ENCODE measurements around the gene ATG3.
"Not testable (repeated sequence)": the region's sequence is repeated elsewhere in the genome, so short reads cannot be mapped to it uniquely, and the experiment has no call there.

The ATG3 gene

GRCh38 chr3:112546216-112546759, 15.5 kb downstream of the ATG3 start:
- H3K27ac Mint-ChIP-seq: no peak overlapping the region
- H3K4me1 Mint-ChIP-seq: no peaks in the 10 kb centered on the region
- no peaks in the 10 kb centered on the region for H3K9me3 Mint-ChIP-seq
- no peaks in the 10 kb centered on the region for H3K27me3 Mint-ChIP-seq
- ATAC-seq (ENCODE audit: low read depth) (no peak), DNase-seq (ENCODE audit: low spot score in 2 of 2) (no peak)
- peaks cover 9% of the 10 kb centered on the region for H3K36me3 Mint-ChIP-seq
- H3K4me3 Mint-ChIP-seq: no peak overlapping the region

GRCh38 chr3:112539825-112540650, 21.7 kb downstream of the ATG3 start:
- peak overlapping the region; percentile 89 for H3K27ac Mint-ChIP-seq
- DNase-seq (ENCODE audit: low spot score in 2 of 2) (peak in 1 of 2 donors; percentile 2), ATAC-seq (ENCODE audit: low read depth) (peak; percentile 91)
- peaks cover 15% of the 10 kb centered on the region for H3K4me1 Mint-ChIP-seq
- no peak overlapping the region for H3K4me3 Mint-ChIP-seq
- no peaks in the 10 kb centered on the region for H3K9me3 Mint-ChIP-seq
- peaks cover 28% of the 10 kb centered on the region for H3K36me3 Mint-ChIP-seq
- no peaks in the 10 kb centered on the region for H3K27me3 Mint-ChIP-seq

GRCh38 chr3:112531358-112531781, 30.4 kb downstream of the ATG3 start:
- Mint-ChIP-seq H3K36me3 (peaks cover 17% of the 10 kb centered on the region), H3K27me3 (no peaks in the 10 kb centered on the region), H3K27ac (no peak overlapping the region), H3K4me1 (no peaks in the 10 kb centered on the region), H3K4me3 (no peak overlapping the region), H3K9me3 (no peaks in the 10 kb centered on the region)
- peak in 1 of 2 donors; percentile 13 for DNase-seq (ENCODE audit: low spot score in 2 of 2)
- peak; percentile 26 for ATAC-seq (ENCODE audit: low read depth)

- H3K4me1 Mint-ChIP-seq: no peaks in the 10 kb centered on the region
- H3K9me3 Mint-ChIP-seq: no peaks in the 10 kb centered on the region
- DNase-seq (ENCODE audit: low spot score in 2 of 2) (no peak), ATAC-seq (ENCODE audit: low read depth) (no peak)
- no peak overlapping the region for H3K27ac Mint-ChIP-seq
- peaks cover 14% of the 10 kb centered on the region for H3K36me3 Mint-ChIP-seq
- H3K27me3 Mint-ChIP-seq: no peaks in the 10 kb centered on the region
- H3K4me3 Mint-ChIP-seq: no peak overlapping the region
These were observed 31.2 kb downstream of the ATG3 start for GRCh38 chr3:112530573-112530972.

GRCh38 chr3:112524127-112524526, 37.6 kb downstream of the ATG3 start:
- H3K9me3 Mint-ChIP-seq; ATAC-seq (ENCODE audit: low read depth); H3K4me1 Mint-ChIP-seq; H3K4me3 Mint-ChIP-seq; H3K36me3 Mint-ChIP-seq; H3K27me3 Mint-ChIP-seq; DNase-seq (ENCODE audit: low spot score in 2 of 2): not testable (repeated sequence)
- H3K27ac Mint-ChIP-seq: peak overlapping the region; percentile 3

GRCh38 chr3:112519424-112520001, 42.2 kb downstream of the ATG3 start:
- Mint-ChIP-seq H3K4me1 (peaks cover 11% of the 10 kb centered on the region), H3K27me3 (no peaks in the 10 kb centered on the region), H3K9me3 (no peaks in the 10 kb centered on the region), H3K4me3 (no peak overlapping the region), H3K27ac (peak overlapping the region; percentile 80), H3K36me3 (peaks cover 1% of the 10 kb centered on the region)
- ATAC-seq (ENCODE audit: low read depth): peak; percentile 87
- peak in 1 of 2 donors; percentile 55 for DNase-seq (ENCODE audit: low spot score in 2 of 2)

GRCh38 chr3:112518970-112519369, 42.8 kb downstream of the ATG3 start:
- not testable (repeated sequence) for H3K27me3 Mint-ChIP-seq; H3K9me3 Mint-ChIP-seq; H3K4me3 Mint-ChIP-seq; H3K36me3 Mint-ChIP-seq; DNase-seq (ENCODE audit: low spot score in 2 of 2)
- Mint-ChIP-seq H3K4me1 (peaks cover 14% of the 10 kb centered on the region), H3K27ac (peak overlapping the region; percentile 80)
- ATAC-seq (ENCODE audit: low read depth): peak; percentile 61

- DNase-seq (ENCODE audit: low spot score in 2 of 2): no peak
- no peak overlapping the region for H3K27ac Mint-ChIP-seq
These were observed 47.1 kb downstream of the ATG3 start for GRCh38 chr3:112514527-112515128.

GRCh38 chr3:112512320-112512719, 49.4 kb downstream of the ATG3 start:
- peaks cover 19% of the 10 kb centered on the region for H3K4me1 Mint-ChIP-seq
- peaks cover 2% of the 10 kb centered on the region for H3K36me3 Mint-ChIP-seq

More at GRCh38 chr3:112514527-112515128, 47.1 kb downstream of the ATG3 start:
- Mint-ChIP-seq H3K4me3 (peak overlapping the region; percentile 14), H3K9me3 (peaks cover 1% of the 10 kb centered on the region), H3K36me3 (peaks cover 2% of the 10 kb centered on the region), H3K4me1 (peaks cover 14% of the 10 kb centered on the region), H3K27me3 (no peaks in the 10 kb centered on the region)
- peak; percentile 60 for ATAC-seq (ENCODE audit: low read depth)

GRCh38 chr3:112508860-112509259, 52.9 kb downstream of the ATG3 start:
- peak overlapping the region; percentile 69 for H3K27ac Mint-ChIP-seq
- peak; percentile 79 for ATAC-seq (ENCODE audit: low read depth)
- peaks cover 2% of the 10 kb centered on the region for H3K36me3 Mint-ChIP-seq
- peak overlapping the region; percentile 68 for H3K4me3 Mint-ChIP-seq
- no peaks in the 10 kb centered on the region for H3K27me3 Mint-ChIP-seq
- peaks cover 1% of the 10 kb centered on the region for H3K9me3 Mint-ChIP-seq
- no peak for DNase-seq (ENCODE audit: low spot score in 2 of 2)
- peaks cover 40% of the 10 kb centered on the region for H3K4me1 Mint-ChIP-seq

More at GRCh38 chr3:112512320-112512719, 49.4 kb downstream of the ATG3 start:
- H3K27me3 Mint-ChIP-seq: no peaks in the 10 kb centered on the region
- DNase-seq (ENCODE audit: low spot score in 2 of 2): no peak
- no peak overlapping the region for H3K27ac Mint-ChIP-seq
- peaks cover 1% of the 10 kb centered on the region for H3K9me3 Mint-ChIP-seq
- no peak for ATAC-seq (ENCODE audit: low read depth)
- no peak overlapping the region for H3K4me3 Mint-ChIP-seq

- DNase-seq (ENCODE audit: low spot score in 2 of 2) (no peak), ATAC-seq (ENCODE audit: low read depth) (no peak)
- Mint-ChIP-seq H3K27me3 (no peaks in the 10 kb centered on the region), H3K4me1 (peaks cover 46% of the 10 kb centered on the region), H3K36me3 (peaks cover 2% of the 10 kb centered on the region), H3K9me3 (peaks cover 1% of the 10 kb centered on the region), H3K4me3 (peak overlapping the region; percentile 46), H3K27ac (no peak overlapping the region)
These were observed 53.5 kb downstream of the ATG3 start for GRCh38 chr3:112508261-112508660.

- no peaks in the 10 kb centered on the region for H3K9me3 Mint-ChIP-seq
- peak overlapping the region; percentile 92 for H3K27ac Mint-ChIP-seq
- H3K4me1 Mint-ChIP-seq: peaks cover 49% of the 10 kb centered on the region
- H3K4me3 Mint-ChIP-seq: peak overlapping the region; percentile 43
- peak; percentile 45 for ATAC-seq (ENCODE audit: low read depth)
- DNase-seq (ENCODE audit: low spot score in 2 of 2): no peak
- no peaks in the 10 kb centered on the region for H3K36me3 Mint-ChIP-seq
- no peaks in the 10 kb centered on the region for H3K27me3 Mint-ChIP-seq
These were observed 55.9 kb downstream of the ATG3 start for GRCh38 chr3:112505907-112506306.

GRCh38 chr3:112504123-112504522, 57.6 kb downstream of the ATG3 start:
- no peaks in the 10 kb centered on the region for H3K27me3 Mint-ChIP-seq
- no peaks in the 10 kb centered on the region for H3K36me3 Mint-ChIP-seq
- DNase-seq (ENCODE audit: low spot score in 2 of 2) (no peak), ATAC-seq (ENCODE audit: low read depth) (peak; percentile 53)
- H3K9me3 Mint-ChIP-seq: no peaks in the 10 kb centered on the region
- H3K4me3 Mint-ChIP-seq: peak overlapping the region; percentile 51
- peaks cover 59% of the 10 kb centered on the region for H3K4me1 Mint-ChIP-seq
- peak overlapping the region; percentile 92 for H3K27ac Mint-ChIP-seq
